Neural cell (in vitro differentiated cells): ENCODE data around the gene AOC2. TPM values are rescaled to one million over a fixed set of nuclear protein-coding genes. Genes with fewer than 3 reads are reported as not detected.

Source experiments
- H2AFZ ChIP-seq: fragments of 200-600, 300-800 bp; sonication (generic), shearing (Covaris generic); 2 replicates; pipeline ENCODE4 v1.6.0; 2014; ENCODE audit warnings: low read depth, mild to moderate bottlenecking, antibody characterized with exemption, low read length, moderate library complexity
- H3F3A ChIP-seq: fragments of 200-600 bp; shearing (Covaris generic); 2 replicates; pipeline ENCODE4 v1.6.1; 2016; ENCODE audit warnings: mild to moderate bottlenecking, moderate library complexity, mixed read lengths, antibody characterized with exemption, low read length; ENCODE audit not compliant: insufficient read depth, poor library complexity, severe bottlenecking
- H3K27ac ChIP-seq: fragments of 200-600, 300-800 bp; sonication (generic), shearing (Covaris generic); 2 replicates; pipeline ENCODE4 v1.5.1; 2014; ENCODE audit warnings: mild to moderate bottlenecking, low read length, moderate library complexity
- H3K27me3 ChIP-seq: fragments of 300-800, 200-600 bp; sonication (generic), shearing (Covaris generic); 2 replicates; pipeline ENCODE4 v1.6.0; 2014; ENCODE audit warnings: mild to moderate bottlenecking, low read depth, low read length, moderate library complexity; ENCODE audit not compliant: insufficient read depth
- H3K36me3 ChIP-seq: fragments of 300-800, 200-600 bp; sonication (generic), shearing (Covaris generic); 2 replicates; pipeline ENCODE4 v1.5.1; 2014; ENCODE audit warnings: mild to moderate bottlenecking, antibody characterized with exemption, low read length, moderate library complexity; ENCODE audit not compliant: insufficient read depth
- H3K4me2 ChIP-seq: fragments of 300-800, 200-600 bp; sonication (generic), shearing (Covaris generic); 2 replicates; pipeline ENCODE4 v1.6.0; 2014; ENCODE audit warnings: mild to moderate bottlenecking, low read length
- H3K4me3 ChIP-seq: fragments of 300-800, 200-600 bp; sonication (generic), shearing (Covaris generic); 2 replicates; pipeline ENCODE4 v1.5.1; 2014; ENCODE audit warnings: mild to moderate bottlenecking, low read length, moderate library complexity
- H3K79me2 ChIP-seq: fragments of 200-600 bp; shearing (Covaris generic); replicated peaks from 2 replicates; pipeline ENCODE4 v1.6.0; 2014; ENCODE audit warnings: mild to moderate bottlenecking, low read length, moderate library complexity; ENCODE audit not compliant: insufficient read depth
- H3K9ac ChIP-seq: fragments of 300-800, 200-600 bp; sonication (generic), shearing (Covaris generic); 2 replicates; pipeline ENCODE4 v1.6.1; 2016; ENCODE audit warnings: mild to moderate bottlenecking, low read length, mixed read lengths
- H3K9me2 ChIP-seq: fragments of 200-600 bp; shearing (Covaris generic); 2 replicates; pipeline ENCODE4 v1.6.1; 2016; ENCODE audit warnings: mild to moderate bottlenecking, low read length, mixed read lengths; ENCODE audit not compliant: insufficient read depth
- H3K9me3 ChIP-seq: fragments of 200-600, 300-800 bp; sonication (generic), shearing (Covaris generic); 2 replicates; pipeline ENCODE4 v1.6.1; 2016; ENCODE audit warnings: mild to moderate bottlenecking, mixed run types, low read length, moderate library complexity, mixed read lengths
- H4K20me1 ChIP-seq: fragments of 200-600 bp; shearing (Covaris generic); 2 replicates; pipeline ENCODE4 v1.6.1; 2016; ENCODE audit warnings: mild to moderate bottlenecking, mixed run types; ENCODE audit not compliant: insufficient read depth
- EP300 ChIP-seq: fragments of 450-650 bp; conservative IDR thresholded peaks from 2 replicates; pipeline ENCODE4 v1.6.1; 2014; ENCODE audit warnings: antibody characterized with exemption, mild to moderate bottlenecking, moderate library complexity; ENCODE audit not compliant: poor library complexity, severe bottlenecking
- EZH2 ChIP-seq: fragments of 200-600, 300-800 bp; shearing (Covaris generic), sonication (generic); IDR thresholded peaks from 2 replicates; pipeline ENCODE4 v1.6.1; 2014; ENCODE audit warnings: antibody characterized with exemption, low read length, borderline replicate concordance, mild to moderate bottlenecking; ENCODE audit not compliant: insufficient read depth, poor library complexity, severe bottlenecking
- MXI1 ChIP-seq: fragments of 450-650 bp; conservative IDR thresholded peaks from 2 replicates; pipeline ENCODE4 v1.6.1; 2014; ENCODE audit warnings: antibody characterized with exemption, mild to moderate bottlenecking; ENCODE audit not compliant: poor library complexity, severe bottlenecking
- POLR2AphosphoS5 ChIP-seq: IDR thresholded peaks from 2 replicates; pipeline ENCODE4 v1.6.1; 2012
- RAD21 ChIP-seq: fragments of 450-650 bp; conservative IDR thresholded peaks from 2 replicates; pipeline ENCODE4 v1.6.1; 2014; ENCODE audit warnings: antibody characterized with exemption, mild to moderate bottlenecking, moderate library complexity
- SMC3 ChIP-seq: fragments of 450-650 bp; conservative IDR thresholded peaks from 2 replicates; pipeline ENCODE4 v1.6.1; 2014; ENCODE audit warnings: antibody characterized with exemption, mild to moderate bottlenecking, moderate library complexity; ENCODE audit not compliant: poor library complexity
- TAF1 ChIP-seq: IDR thresholded peaks from 2 replicates; pipeline ENCODE4 v1.6.1; 2012; ENCODE audit warnings: low read depth
- polyA plus RNA-seq: library from polyadenylated mRNA; depleted of rRNA; stranded (reverse); fragments of >200 nt; gene quantifications from 2 replicates; pipeline ENCODE4 v1.2.3, GENCODE V29; 2014
- TF ChIP-seq, protein P1 (sequence below): IDR thresholded peaks from 2 replicates; pipeline ENCODE4 v1.6.1; 2012; ENCODE audit warnings: borderline replicate concordance
- TF ChIP-seq, protein P2 (sequence below): fragments of 450-650 bp; IDR thresholded peaks from 2 replicates; pipeline ENCODE4 v1.5.1; 2014; ENCODE audit warnings: antibody characterized with exemption, mild to moderate bottlenecking, moderate library complexity; ENCODE audit not compliant: poor library complexity, severe bottlenecking

AOC2 gene
- polyA plus RNA-seq, 1 donor from 2014 or later, result 2.8 TPM

DNA sequence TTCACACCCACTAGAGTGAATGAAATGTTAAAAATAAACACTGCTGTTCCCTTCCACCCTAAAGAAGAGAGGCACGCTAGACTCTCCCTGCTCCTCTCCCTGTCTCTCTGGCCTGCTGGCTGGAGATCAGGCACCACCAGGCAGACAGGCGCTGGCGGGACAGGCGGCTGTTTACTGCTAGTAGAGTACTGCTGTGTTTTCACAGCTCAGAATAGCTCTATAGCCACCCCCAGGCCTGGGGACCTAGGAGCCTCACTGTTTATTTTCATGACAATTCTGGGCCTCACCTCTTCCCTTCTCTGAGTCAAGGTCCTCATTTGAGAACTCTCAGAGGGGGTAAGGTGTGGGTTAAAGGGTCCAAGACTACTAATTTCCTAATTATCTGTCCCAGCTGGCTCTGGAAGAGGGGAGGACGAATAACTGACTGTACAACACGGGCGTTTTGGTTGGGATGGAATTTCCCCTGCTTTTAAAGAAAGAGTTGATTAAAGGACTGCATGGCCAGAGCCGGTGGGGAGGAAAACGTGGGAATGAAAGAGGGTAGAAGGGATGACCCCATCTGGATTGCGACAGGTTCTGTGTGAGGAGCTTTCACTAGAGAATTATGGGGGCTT is 47.3 kb downstream of the AOC2 start:
- Histone ChIP-seq H3K36me3 (no peaks in the 10 kb centered on the region), H3K4me2 (no peak overlapping the region), H3K9ac (no peak overlapping the region), H3K4me3 (no peak overlapping the region), H3K79me2 (no peaks in the 10 kb centered on the region), H3K9me3 (no peaks in the 10 kb centered on the region), H3K9me2 (no peaks in the 10 kb centered on the region), H3F3A (no peaks in the 10 kb centered on the region), H3K27me3 (no peaks in the 10 kb centered on the region), H4K20me1 (no peaks in the 10 kb centered on the region), H2AFZ (no peak overlapping the region), H3K27ac (no peak overlapping the region)
- no peak for TF ChIP-seq POLR2AphosphoS5
- TF ChIP-seq, protein P1, sequence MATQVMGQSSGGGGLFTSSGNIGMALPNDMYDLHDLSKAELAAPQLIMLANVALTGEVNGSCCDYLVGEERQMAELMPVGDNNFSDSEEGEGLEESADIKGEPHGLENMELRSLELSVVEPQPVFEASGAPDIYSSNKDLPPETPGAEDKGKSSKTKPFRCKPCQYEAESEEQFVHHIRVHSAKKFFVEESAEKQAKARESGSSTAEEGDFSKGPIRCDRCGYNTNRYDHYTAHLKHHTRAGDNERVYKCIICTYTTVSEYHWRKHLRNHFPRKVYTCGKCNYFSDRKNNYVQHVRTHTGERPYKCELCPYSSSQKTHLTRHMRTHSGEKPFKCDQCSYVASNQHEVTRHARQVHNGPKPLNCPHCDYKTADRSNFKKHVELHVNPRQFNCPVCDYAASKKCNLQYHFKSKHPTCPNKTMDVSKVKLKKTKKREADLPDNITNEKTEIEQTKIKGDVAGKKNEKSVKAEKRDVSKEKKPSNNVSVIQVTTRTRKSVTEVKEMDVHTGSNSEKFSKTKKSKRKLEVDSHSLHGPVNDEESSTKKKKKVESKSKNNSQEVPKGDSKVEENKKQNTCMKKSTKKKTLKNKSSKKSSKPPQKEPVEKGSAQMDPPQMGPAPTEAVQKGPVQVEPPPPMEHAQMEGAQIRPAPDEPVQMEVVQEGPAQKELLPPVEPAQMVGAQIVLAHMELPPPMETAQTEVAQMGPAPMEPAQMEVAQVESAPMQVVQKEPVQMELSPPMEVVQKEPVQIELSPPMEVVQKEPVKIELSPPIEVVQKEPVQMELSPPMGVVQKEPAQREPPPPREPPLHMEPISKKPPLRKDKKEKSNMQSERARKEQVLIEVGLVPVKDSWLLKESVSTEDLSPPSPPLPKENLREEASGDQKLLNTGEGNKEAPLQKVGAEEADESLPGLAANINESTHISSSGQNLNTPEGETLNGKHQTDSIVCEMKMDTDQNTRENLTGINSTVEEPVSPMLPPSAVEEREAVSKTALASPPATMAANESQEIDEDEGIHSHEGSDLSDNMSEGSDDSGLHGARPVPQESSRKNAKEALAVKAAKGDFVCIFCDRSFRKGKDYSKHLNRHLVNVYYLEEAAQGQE, result no peak
- TF ChIP-seq TAF1, result no peak
- TF ChIP-seq, protein P2, sequence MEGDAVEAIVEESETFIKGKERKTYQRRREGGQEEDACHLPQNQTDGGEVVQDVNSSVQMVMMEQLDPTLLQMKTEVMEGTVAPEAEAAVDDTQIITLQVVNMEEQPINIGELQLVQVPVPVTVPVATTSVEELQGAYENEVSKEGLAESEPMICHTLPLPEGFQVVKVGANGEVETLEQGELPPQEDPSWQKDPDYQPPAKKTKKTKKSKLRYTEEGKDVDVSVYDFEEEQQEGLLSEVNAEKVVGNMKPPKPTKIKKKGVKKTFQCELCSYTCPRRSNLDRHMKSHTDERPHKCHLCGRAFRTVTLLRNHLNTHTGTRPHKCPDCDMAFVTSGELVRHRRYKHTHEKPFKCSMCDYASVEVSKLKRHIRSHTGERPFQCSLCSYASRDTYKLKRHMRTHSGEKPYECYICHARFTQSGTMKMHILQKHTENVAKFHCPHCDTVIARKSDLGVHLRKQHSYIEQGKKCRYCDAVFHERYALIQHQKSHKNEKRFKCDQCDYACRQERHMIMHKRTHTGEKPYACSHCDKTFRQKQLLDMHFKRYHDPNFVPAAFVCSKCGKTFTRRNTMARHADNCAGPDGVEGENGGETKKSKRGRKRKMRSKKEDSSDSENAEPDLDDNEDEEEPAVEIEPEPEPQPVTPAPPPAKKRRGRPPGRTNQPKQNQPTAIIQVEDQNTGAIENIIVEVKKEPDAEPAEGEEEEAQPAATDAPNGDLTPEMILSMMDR, result no peak

DNA sequence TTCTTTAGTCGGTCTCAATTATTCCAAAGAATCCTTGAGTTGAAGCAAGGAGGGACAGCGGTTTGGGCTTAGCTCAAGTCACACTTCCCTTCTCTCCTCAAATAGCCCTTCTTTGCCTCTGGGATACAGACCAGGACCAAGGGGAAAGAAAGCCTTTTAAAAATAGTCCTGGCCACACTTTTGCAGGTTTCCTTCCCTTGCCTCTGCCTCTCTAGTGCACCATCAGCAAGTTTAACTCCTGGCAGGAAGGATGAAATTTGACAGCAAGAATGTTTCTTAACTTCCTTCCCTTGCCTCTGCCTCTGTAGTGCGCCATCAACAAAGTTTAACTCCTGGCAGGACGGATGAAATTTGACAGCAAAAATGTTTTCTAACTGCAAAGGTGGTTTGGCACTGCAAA is 49.0 kb downstream of the AOC2 start:
- Histone ChIP-seq H3K4me3 (no peak overlapping the region), H3K79me2 (no peaks in the 10 kb centered on the region), H3K36me3 (no peaks in the 10 kb centered on the region), H3K9ac (no peak overlapping the region), H3K4me2 (no peak overlapping the region), H3K9me3 (no peaks in the 10 kb centered on the region), H3K27me3 (no peaks in the 10 kb centered on the region), H4K20me1 (no peaks in the 10 kb centered on the region), H3F3A (no peaks in the 10 kb centered on the region), H2AFZ (no peak overlapping the region), H3K27ac (no peak overlapping the region), H3K9me2 (no peaks in the 10 kb centered on the region)
- no peak for TF ChIP-seq SMC3
- TF ChIP-seq, protein P1, result no peak
- no peak for TF ChIP-seq TAF1
- no peak for TF ChIP-seq EP300
- no peak for TF ChIP-seq EZH2
- TF ChIP-seq RAD21, result no peak
- TF ChIP-seq POLR2AphosphoS5, result no peak
- TF ChIP-seq MXI1, result no peak
- TF ChIP-seq, protein P2, result no peak
